Inferior parietal cortex (tissue), 1 donor: Measurements from ENCODE around the gene FOCAD.
"Not testable (repeated sequence)": the region's sequence is repeated elsewhere in the genome, so short reads cannot be mapped to it uniquely, and the experiment has no call there.

Source experiments
- DNase-seq: peaks from one replicate; pipeline ENCODE4 v3.0.0-alpha.2; 2016; ENCODE audit errors: extremely low spot score

FOCAD gene

GRCh38 chr9:20673537-20673936 is 10.5 kb upstream of the FOCAD start:
- DNase-seq: not testable (repeated sequence)

GRCh38 chr9:20681467-20681866 is 2.6 kb upstream of the FOCAD start:
- no peak for DNase-seq

GRCh38 chr9:20683351-20684034 is 566 bp upstream of the FOCAD start:
- DNase-seq: no peak

- peak; percentile 15 for DNase-seq
Measured at GRCh38 chr9:20684875-20685696, 1.0 kb downstream of the FOCAD start.

GRCh38 chr9:20685769-20686168 is 1.7 kb downstream of the FOCAD start:
- DNase-seq: no peak

- DNase-seq: no peak
Measured at GRCh38 chr9:20689833-20690232, 5.8 kb downstream of the FOCAD start.

GRCh38 chr9:20692554-20692953 is 8.5 kb downstream of the FOCAD start:
- DNase-seq: no peak

- no peak for DNase-seq
Measured at GRCh38 chr9:20693068-20693467, 9.0 kb downstream of the FOCAD start.

GRCh38 chr9:20694248-20694647 is 10.2 kb downstream of the FOCAD start:
- no peak for DNase-seq

GRCh38 chr9:20697021-20697719 is 13.1 kb downstream of the FOCAD start:
- DNase-seq: no peak

GRCh38 chr9:20698782-20699181 is 14.7 kb downstream of the FOCAD start:
- DNase-seq: no peak

- no peak for DNase-seq
Measured at GRCh38 chr9:20701060-20701459, 17.0 kb downstream of the FOCAD start.

GRCh38 chr9:20702570-20702969 is 18.5 kb downstream of the FOCAD start:
- no peak for DNase-seq

- no peak for DNase-seq
Measured at GRCh38 chr9:20703146-20703545, 19.1 kb downstream of the FOCAD start.

- no peak for DNase-seq
Measured at GRCh38 chr9:20707708-20708107, 23.6 kb downstream of the FOCAD start.

- DNase-seq: no peak
Measured at GRCh38 chr9:20713172-20713571, 29.1 kb downstream of the FOCAD start.

GRCh38 chr9:20714442-20715415 is 30.7 kb downstream of the FOCAD start:
- no peak for DNase-seq

- DNase-seq: no peak
Measured at GRCh38 chr9:20722221-20722620, 38.2 kb downstream of the FOCAD start.

GRCh38 chr9:20725675-20726074 is 41.6 kb downstream of the FOCAD start:
- no peak for DNase-seq

GRCh38 chr9:20726144-20726543 is 42.1 kb downstream of the FOCAD start:
- no peak for DNase-seq

- DNase-seq: no peak
Measured at GRCh38 chr9:20728493-20729220, 44.6 kb downstream of the FOCAD start.
